CD4-positive, alpha-beta T cell (primary cell): Measurements from ENCODE around the gene ZYG11B. TPM values are rescaled to one million over a fixed set of nuclear protein-coding genes. Genes with fewer than 3 reads are reported as not detected.
A peak's percentile ranks its signal among the peaks of the same experiment; 100 is the strongest.
"Not testable (repeated sequence)": the region's sequence is repeated elsewhere in the genome, so short reads cannot be mapped to it uniquely, and the experiment has no call there.

Experiments
- ATAC-seq: fragments of 200-7000 bp; cut with Tn5 transposase; one replicate; pipeline ENCODE4 v1.10.0; 2022; ENCODE audit warnings: mild to moderate bottlenecking; ENCODE audit not compliant: poor library complexity
- CTCF ChIA-PET: fragments of 350-600 bp; sonication (Branson Sonifier 250); formaldehyde crosslinking; loops from one replicate; lab custom pipeline; 2021; ENCODE audit warnings: antibody characterized with exemption, inconsistent platforms; lab: Charles Lee
- POLR2A ChIA-PET: fragments of 350-600 bp; sonication (Branson Sonifier 250); formaldehyde crosslinking; loops from one replicate; lab custom pipeline; 2021; ENCODE audit warnings: antibody characterized with exemption, inconsistent platforms; lab: Charles Lee
- DNase-seq, 14 experiments: peaks; one replicate each; pipeline ENCODE4 v3.0.0-alpha.2; 2013 to 2020; ENCODE audit warnings: mixed read lengths in 2 of 14
- H3K27ac ChIP-seq, 2 donors: one replicate each; pipeline versions ENCODE4 v1.5.1 to v1.7.0; 2013; ENCODE audit warnings: low read length in 2 of 2, low read depth in 1 of 2, mild to moderate bottlenecking in 1 of 2
- H3K27me3 ChIP-seq, 2 experiments: 1 replicate in 1 of 2; 2 replicates in 1 of 2; pipeline versions ENCODE4 v1.6.1 to v1.7.0; 2013; ENCODE audit warnings: low read length in 2 of 2, control low read depth in 1 of 2, mild to moderate bottlenecking in 1 of 2, moderate library complexity in 1 of 2; ENCODE audit not compliant: insufficient read depth in 2 of 2, control insufficient read depth in 1 of 2
- H3K36me3 ChIP-seq: one replicate; pipeline ENCODE4 v1.6.1; 2013; ENCODE audit warnings: low read length, control low read depth; ENCODE audit not compliant: insufficient read depth
- H3K4me1 ChIP-seq: one replicate; pipeline ENCODE4 v1.6.1; 2013; ENCODE audit warnings: low read length, control low read depth; ENCODE audit not compliant: insufficient read depth
- H3K4me3 ChIP-seq: one replicate; pipeline ENCODE4 v1.5.1; 2013; ENCODE audit warnings: mild to moderate bottlenecking, low read length, moderate library complexity
- H3K9me3 ChIP-seq, 2 experiments: 1 replicate in 1 of 2; 2 replicates in 1 of 2; pipeline versions ENCODE4 v1.6.1 to v1.7.0; 2013; ENCODE audit warnings: low read length in 2 of 2, mild to moderate bottlenecking in 2 of 2, control low read depth in 1 of 2, moderate library complexity in 1 of 2; ENCODE audit not compliant: control insufficient read depth in 1 of 2, insufficient read depth in 1 of 2
- H3K27ac Mint-ChIP-seq: one replicate; pipeline ENCODE4 v1.8.0; 2020; ENCODE audit warnings: mixed read lengths
- H3K27me3 Mint-ChIP-seq: one replicate; pipeline ENCODE4 v1.8.0; 2021; ENCODE audit warnings: mixed read lengths
- H3K36me3 Mint-ChIP-seq: one replicate; pipeline ENCODE4 v1.8.0; 2021; ENCODE audit warnings: low read depth, mixed read lengths
- H3K4me1 Mint-ChIP-seq: one replicate; pipeline ENCODE4 v1.8.0; 2021; ENCODE audit warnings: low read depth, mixed read lengths
- H3K4me3 Mint-ChIP-seq: one replicate; pipeline ENCODE4 v1.8.0; 2020; ENCODE audit warnings: mild to moderate bottlenecking, mixed read lengths
- H3K9me3 Mint-ChIP-seq: one replicate; pipeline ENCODE4 v1.8.0; 2020; ENCODE audit warnings: mixed read lengths
- CTCF ChIP-seq: fragments of 200-600 bp; IDR thresholded peaks from one replicate; pipeline ENCODE4 v1.8.0; 2022; ENCODE audit warnings: antibody characterized with exemption, mild to moderate bottlenecking
- intact Hi-C, 2 experiments: fragments of 100-400 bp; cut with DNase I in 1 of 2; cut with micrococcal nuclease in 1 of 2; formaldehyde crosslinking; loops; one replicate each; pipeline versions ENCODE4 v1.15.1 to v1.9.0; 2023 to 2025; cut with DNase I, micrococcal nuclease
- total RNA-seq, 174 experiments: library from RNA in 2 of 174; stranded (reverse) in 2 of 174; gene quantifications; one replicate each; pipeline ENCODE4 v1.2.3 and lab custom pipeline; 2021 to 2026

ZYG11B gene
- total RNA-seq, 2 experiments from 2014 or later: 14.1 to 16.1 TPM

DNA sequence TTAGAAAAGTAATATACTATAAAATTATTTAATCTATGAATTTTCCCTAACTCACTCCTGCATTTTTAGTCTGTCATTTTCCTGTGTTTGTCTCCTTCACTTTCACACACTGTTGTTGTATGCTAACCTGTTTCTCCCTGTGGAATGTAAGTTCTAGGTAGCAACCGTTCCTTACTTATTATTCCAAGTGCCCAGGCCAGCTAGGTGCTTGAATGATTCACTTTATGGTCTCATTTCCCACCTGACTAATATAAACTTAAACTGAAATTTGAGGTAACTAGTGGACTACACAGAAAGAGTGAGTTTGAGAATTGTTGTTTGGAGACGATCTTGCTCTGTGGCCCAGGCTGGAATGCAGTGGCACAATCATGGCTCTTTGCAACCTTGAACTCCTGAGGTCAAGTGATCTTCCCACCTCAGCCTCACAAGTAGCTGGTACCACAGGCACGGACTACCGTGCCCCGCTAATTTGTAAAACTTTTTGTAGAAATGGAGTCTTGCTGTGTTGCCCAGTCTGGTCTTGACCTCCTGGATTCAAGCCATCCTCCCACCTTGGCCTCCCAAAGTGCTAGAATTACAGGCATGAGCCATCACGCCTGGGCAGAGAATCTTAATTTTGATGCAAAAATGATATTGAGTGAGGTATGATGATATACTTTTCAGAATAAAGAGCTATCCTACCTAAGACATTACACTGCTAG, 1.9 kb downstream of the ZYG11B start:
- Histone ChIP-seq H3K4me3 (no peak overlapping the region), H3K27ac (no peak overlapping the region), H3K9me3 (no peaks in the 10 kb centered on the region), H3K27me3 (no peaks in the 10 kb centered on the region), H3K36me3 (peaks cover 3% of the 10 kb centered on the region), H3K4me1 (peaks cover 36% of the 10 kb centered on the region)
- intact Hi-C loops: loop anchor here in 1 of 2 experiments (2.0 to 10.0 kb wide), 4 partner anchors 287 to 851 kb away; partner anchors contain the start of genes BTF3L4, NRDC and TXNDC12
- DNase-seq (no peak), ATAC-seq (no peak)
- peaks cover 16% of the 10 kb centered on the region for H3K36me3 Mint-ChIP-seq
- ChIA-PET POLR2A (interaction anchor here (2.1 to 4.4 kb wide), 2 partner anchors 25 kb away, joined by 8 to 36 read pairs; no protein-coding TSS in a partner anchor), CTCF (interaction anchor here (0.7 to 1.9 kb wide), 3 partner anchors 12 to 42 kb away, joined by 3 to 6 read pairs (median 3); no protein-coding TSS in a partner anchor)
- H3K4me1 Mint-ChIP-seq: peaks cover 53% of the 10 kb centered on the region
- H3K27me3 Mint-ChIP-seq: no peaks in the 10 kb centered on the region
- TF ChIP-seq CTCF: no peak
- H3K27ac Mint-ChIP-seq: peak overlapping the region; percentile 1
- H3K9me3 Mint-ChIP-seq: no peaks in the 10 kb centered on the region
- peak overlapping the region; percentile 94 for H3K4me3 Mint-ChIP-seq

DNA sequence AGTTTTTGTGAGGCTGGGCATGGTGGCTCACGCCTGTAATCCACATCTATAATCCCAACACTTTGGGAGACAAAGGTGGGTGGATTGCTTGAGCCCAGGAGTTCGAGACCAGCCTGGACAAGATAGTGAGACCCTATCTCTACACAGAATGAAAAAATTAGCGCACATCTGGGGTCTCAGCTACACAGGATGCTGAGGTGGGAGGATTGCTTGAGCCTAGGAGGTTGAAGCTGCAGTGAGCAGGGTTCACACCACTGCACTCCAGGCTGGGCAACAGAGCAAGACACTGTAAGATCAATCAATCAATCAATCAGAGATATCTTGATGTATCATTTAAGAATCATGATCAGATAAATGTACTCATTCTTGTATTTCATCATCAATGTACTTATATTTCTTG, 7.1 kb downstream of the ZYG11B start:
- H3K36me3 Mint-ChIP-seq: peaks cover 9% of the 10 kb centered on the region
- Histone ChIP-seq H3K9me3 (no peaks in the 10 kb centered on the region), H3K27me3 (no peaks in the 10 kb centered on the region), H3K36me3 (peaks cover 3% of the 10 kb centered on the region), H3K4me1 (peaks cover 15% of the 10 kb centered on the region), H3K4me3 (no peak overlapping the region), H3K27ac (no peak overlapping the region)
- H3K4me3 Mint-ChIP-seq: no peak overlapping the region
- no peaks in the 10 kb centered on the region for H3K27me3 Mint-ChIP-seq
- no peak for DNase-seq
- intact Hi-C loops: no loop called here
- no peak for TF ChIP-seq CTCF
- no peaks in the 10 kb centered on the region for H3K9me3 Mint-ChIP-seq
- no peak for ATAC-seq
- ChIA-PET CTCF (interaction anchor here (0.6 kb wide), 1 partner anchor 1245 kb away, joined by 3 read pairs; no protein-coding TSS in a partner anchor), POLR2A (interaction anchor here (0.7 kb wide), 2 partner anchors 30 to 42 kb away, joined by 3 to 8 read pairs; no protein-coding TSS in a partner anchor)
- H3K27ac Mint-ChIP-seq: no peak overlapping the region
- peaks cover 39% of the 10 kb centered on the region for H3K4me1 Mint-ChIP-seq

GRCh38 chr1:52735371-52735770, 9.1 kb downstream of the ZYG11B start:
- H3K27ac Mint-ChIP-seq, intact Hi-C loops: not testable (repeated sequence)

More at GRCh38 chr1:52735371-52735770, 9.1 kb downstream of the ZYG11B start:
- H3K27me3 Mint-ChIP-seq, H3K4me3 Mint-ChIP-seq, H3K27me3 ChIP-seq, H3K36me3 ChIP-seq, DNase-seq, H3K27ac ChIP-seq, H3K4me1 ChIP-seq, ATAC-seq, POLR2A ChIA-PET, H3K4me3 ChIP-seq, H3K9me3 ChIP-seq, H3K36me3 Mint-ChIP-seq, H3K9me3 Mint-ChIP-seq: not testable (repeated sequence)
- H3K4me1 Mint-ChIP-seq: peaks cover 42% of the 10 kb centered on the region
- CTCF ChIA-PET: interaction anchor here (1.4 kb wide), 1 partner anchor 13 kb away, joined by 3 read pairs; no protein-coding TSS in a partner anchor
